ENCODE data around the gene CLTA. TPM values are rescaled to one million over a fixed set of nuclear protein-coding genes. Genes with fewer than 3 reads are reported as not detected.

CLTA gene
- polyA plus RNA-seq, 1 donor (not counting 4 experiments of a cell fraction or from before 2014, with no cell fraction given) = 325 TPM

GRCh38 chr9:36145970-36146369 lies 44.8 kb upstream of the CLTA start:
- Histone ChIP-seq H3K4me3 (ENCODE audit: control insufficient read depth in 2 of 3, extremely low read depth in 1 of 3, insufficient read depth in 2 of 3, low read depth in 1 of 3, low read length in 3 of 3) (no peak overlapping the region), H2AFZ (ENCODE audit: control insufficient read depth, low read length) (no peak overlapping the region), H3K9me3 (ENCODE audit: control insufficient read depth, low read depth, low read length) (no peaks in the 10 kb centered on the region), H3K4me1 (ENCODE audit: control insufficient read depth, extremely low read depth, insufficient read depth, low read length) (no peaks in the 10 kb centered on the region), H3K4me2 (ENCODE audit: control insufficient read depth, extremely low read depth, insufficient read depth, low read depth, low read length) (no peak overlapping the region), H3K36me3 (ENCODE audit: control insufficient read depth in 2 of 2, extremely low read depth in 1 of 2, insufficient read depth in 2 of 2, low read length in 2 of 2) (no peaks in the 10 kb centered on the region), H3K79me2 (ENCODE audit: control insufficient read depth, insufficient read depth, low read length) (no peaks in the 10 kb centered on the region), H3K9me1 (ENCODE audit: control insufficient read depth, extremely low read depth, insufficient read depth, low read length) (no peaks in the 10 kb centered on the region), H4K20me1 (ENCODE audit: control insufficient read depth, extremely low read depth, insufficient read depth, low read length) (no peaks in the 10 kb centered on the region), H3K9ac (ENCODE audit: control insufficient read depth, extremely low read depth, insufficient read depth, low read length) (no peak overlapping the region), H3K27me3 (ENCODE audit: control insufficient read depth, extremely low read depth, insufficient read depth, low read length) (peaks cover 4% of the 10 kb centered on the region), H3K27ac (ENCODE audit: control insufficient read depth, insufficient read depth, low read length) (no peak overlapping the region)
- no peak for TF ChIP-seq CTCF (optimal IDR thresholded peaks at IDR 0.05 in 1 of 3, IDR thresholded peaks at IDR 0.05 in 1 of 3, conservative IDR thresholded peaks at IDR 0.05 in 1 of 3; ENCODE audit: extremely low read depth in 1 of 3, insufficient read depth in 2 of 3, low read length in 3 of 3)
- no peak for TF ChIP-seq EZH2 (IDR thresholded peaks at IDR 0.05; ENCODE audit: low read length)
- FAIRE-seq (no peak), DNase-seq (ENCODE audit: low read depth, low spot score) (no peak)
- dilution Hi-C loops (cut with MboI; ENCODE audit: extremely low pct_ligation_motif_present, low sequenced_read_pairs) = loop anchor here (10.0 kb wide), 1 partner anchor 49 kb away; the partner anchor contains the start of gene CLTA

- H2AFZ ChIP-seq (ENCODE audit: control insufficient read depth, low read length) = no peak overlapping the region
- DNase-seq (ENCODE audit: low read depth, low spot score) = no peak
- no peak overlapping the region for H3K27ac ChIP-seq (ENCODE audit: control insufficient read depth, insufficient read depth, low read length)
- dilution Hi-C loops (cut with MboI; ENCODE audit: extremely low pct_ligation_motif_present, low sequenced_read_pairs) = loop anchor here (10.0 kb wide), 1 partner anchor 48 kb away; the partner anchor contains the start of gene CLTA
- TF ChIP-seq EZH2 (IDR thresholded peaks at IDR 0.05; ENCODE audit: low read length) (no peak), CTCF (optimal IDR thresholded peaks at IDR 0.05 in 1 of 3, IDR thresholded peaks at IDR 0.05 in 1 of 3, conservative IDR thresholded peaks at IDR 0.05 in 1 of 3; ENCODE audit: extremely low read depth in 1 of 3, insufficient read depth in 2 of 3, low read length in 3 of 3) (no peak)
- H3K9ac ChIP-seq (ENCODE audit: control insufficient read depth, extremely low read depth, insufficient read depth, low read length) = no peak overlapping the region
- no peak overlapping the region for H3K4me3 ChIP-seq (ENCODE audit: control insufficient read depth in 2 of 3, extremely low read depth in 1 of 3, insufficient read depth in 2 of 3, low read depth in 1 of 3, low read length in 3 of 3)
- no peak for FAIRE-seq
- peaks cover under 1% of the 10 kb centered on the region for H3K4me1 ChIP-seq (ENCODE audit: control insufficient read depth, extremely low read depth, insufficient read depth, low read length)
- no peaks in the 10 kb centered on the region for H3K9me1 ChIP-seq (ENCODE audit: control insufficient read depth, extremely low read depth, insufficient read depth, low read length)
- no peaks in the 10 kb centered on the region for H4K20me1 ChIP-seq (ENCODE audit: control insufficient read depth, extremely low read depth, insufficient read depth, low read length)
- H3K27me3 ChIP-seq (ENCODE audit: control insufficient read depth, extremely low read depth, insufficient read depth, low read length) = peaks cover 4% of the 10 kb centered on the region
- no peaks in the 10 kb centered on the region for H3K36me3 ChIP-seq (ENCODE audit: control insufficient read depth in 2 of 2, extremely low read depth in 1 of 2, insufficient read depth in 2 of 2, low read length in 2 of 2)
- no peak overlapping the region for H3K4me2 ChIP-seq (ENCODE audit: control insufficient read depth, extremely low read depth, insufficient read depth, low read depth, low read length)
- H3K79me2 ChIP-seq (ENCODE audit: control insufficient read depth, insufficient read depth, low read length) = no peaks in the 10 kb centered on the region
- H3K9me3 ChIP-seq (ENCODE audit: control insufficient read depth, low read depth, low read length) = no peaks in the 10 kb centered on the region
Observed at GRCh38 chr9:36146651-36147050, 44.1 kb upstream of the CLTA start.
